Measurements from ENCODE around the gene MARCHF7. TPM values are rescaled to one million over a fixed set of nuclear protein-coding genes. Genes with fewer than 3 reads are reported as not detected.
"Not testable (repeated sequence)": the region's sequence is repeated elsewhere in the genome, so short reads cannot be mapped to it uniquely, and the experiment has no call there.

Gene MARCHF7
- total RNA-seq, 2 experiments from 2014 or later, result 69.8 to 72.8 TPM

DNA sequence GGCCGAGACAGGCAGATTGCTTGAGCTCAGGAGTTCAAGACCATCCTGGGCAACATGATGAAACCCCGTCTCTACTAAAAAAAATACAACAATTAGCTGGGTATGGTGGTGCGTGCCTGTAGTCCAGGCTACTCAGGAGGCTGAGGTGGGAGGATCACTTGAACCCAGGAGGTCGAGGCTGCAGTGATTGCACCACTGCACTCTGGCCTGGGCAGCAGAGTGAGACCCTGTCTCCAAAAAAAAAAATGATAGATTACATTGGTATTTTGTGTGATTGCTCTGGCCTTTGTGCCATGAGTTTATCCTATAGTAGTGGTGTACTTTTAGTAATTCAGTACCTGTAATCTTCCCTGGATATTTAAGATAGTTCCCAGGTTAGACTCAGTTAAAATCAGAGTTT, 4.1 kb downstream of the MARCHF7 start:
- POLR2A ChIA-PET, CTCF ChIA-PET: not testable (repeated sequence)

DNA sequence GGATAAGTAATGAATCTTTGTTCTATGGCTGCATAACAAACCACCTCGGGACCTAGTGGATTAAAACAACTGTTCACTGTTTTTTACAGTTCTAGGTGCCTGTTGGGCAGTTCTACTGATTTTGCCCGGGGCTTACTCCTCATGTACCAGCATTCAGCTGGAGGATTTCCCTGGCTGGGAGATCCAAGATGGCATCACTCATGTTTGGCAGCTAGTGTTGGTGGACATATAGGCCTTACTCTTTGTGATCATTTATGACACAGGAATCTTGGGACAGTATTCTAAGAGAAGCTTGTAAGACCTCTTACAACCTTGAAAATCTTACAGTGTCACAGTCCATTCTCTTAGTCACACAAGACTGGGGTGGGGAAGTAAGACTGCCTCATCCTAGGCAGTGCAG, 4.6 kb downstream of the MARCHF7 start:
- ChIA-PET POLR2A (no interaction called here), CTCF (no interaction called here)

GRCh38 chr2:159720676-159721075, 8.4 kb downstream of the MARCHF7 start:
- CTCF ChIA-PET, result no interaction called here
- POLR2A ChIA-PET, result no interaction called here

GRCh38 chr2:159722580-159722979, 10.3 kb downstream of the MARCHF7 start:
- CTCF ChIA-PET, result no interaction called here
- POLR2A ChIA-PET, result no interaction called here

DNA sequence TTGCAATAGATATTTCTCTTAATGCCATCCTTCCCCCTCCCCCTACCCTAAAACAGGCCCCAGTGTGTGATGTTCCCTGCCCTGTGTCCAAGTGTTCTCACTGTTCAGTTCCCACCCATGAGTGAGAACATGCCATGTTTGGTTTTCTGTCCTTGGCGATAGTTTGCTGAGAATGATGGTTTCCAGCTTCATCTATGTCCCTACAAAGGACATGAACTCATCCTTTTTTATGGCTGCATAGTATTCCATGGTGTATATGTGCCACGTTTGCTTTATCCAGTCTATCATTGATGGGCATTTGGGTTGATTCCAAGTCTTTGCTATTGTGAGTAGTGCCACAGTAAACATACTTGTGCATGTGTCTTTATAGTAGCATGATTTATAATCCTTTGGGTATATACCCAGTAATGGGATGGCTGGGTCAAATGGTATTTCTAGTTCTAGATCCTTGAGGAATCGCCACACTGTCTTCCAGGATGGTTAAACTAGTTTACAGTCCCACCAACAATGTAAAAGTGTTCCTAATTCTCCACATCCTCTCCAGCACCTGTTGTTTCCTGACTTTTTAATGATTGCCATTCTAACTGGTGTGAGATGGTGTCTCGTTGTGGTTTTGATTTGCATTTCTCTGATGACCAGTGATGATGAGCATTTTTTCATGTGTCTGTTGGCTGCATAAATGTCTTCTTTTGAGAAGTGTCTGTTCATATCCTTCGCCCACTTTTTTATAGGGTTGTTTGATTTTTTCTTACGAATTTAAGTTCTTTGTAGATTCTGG, 12.7 kb downstream of the MARCHF7 start:
- ChIA-PET CTCF (interaction anchor here (0.8 kb wide), 1 partner anchor 13 kb away, joined by 3 read pairs; the partner anchor contains the start of gene MARCHF7), POLR2A (interaction anchor here (0.6 kb wide), 1 partner anchor 344 kb away, joined by 3 read pairs; no protein-coding TSS in a partner anchor)

- ChIA-PET POLR2A (no interaction called here), CTCF (interaction anchor here (0.8 kb wide), 1 partner anchor 13 kb away, joined by 3 read pairs; the partner anchor contains the start of gene MARCHF7)
These were observed 13.4 kb downstream of the MARCHF7 start for GRCh38 chr2:159725713-159726112.

- ChIA-PET POLR2A (no interaction called here), CTCF (no interaction called here)
These were observed 16.3 kb downstream of the MARCHF7 start for GRCh38 chr2:159728629-159729028.

DNA sequence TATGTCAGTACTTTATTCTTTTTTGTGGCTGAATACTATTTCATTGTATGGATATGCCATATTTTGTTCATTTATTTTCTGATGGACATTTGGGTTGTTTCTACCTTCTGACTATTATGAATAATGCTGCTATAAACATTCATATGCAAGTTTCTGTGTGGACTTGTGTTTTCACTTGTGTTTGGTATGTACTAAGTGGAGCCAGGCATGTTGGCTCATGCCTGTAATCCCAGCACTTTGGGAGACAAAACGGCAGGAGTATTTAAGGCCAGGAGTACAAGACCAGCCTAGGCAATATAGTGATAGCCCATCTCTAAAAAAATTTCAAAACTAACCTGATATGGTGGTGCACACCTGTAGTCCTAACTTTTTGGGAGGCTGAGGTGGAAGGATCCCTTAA, 23.3 kb downstream of the MARCHF7 start:
- ChIA-PET POLR2A (no interaction called here), CTCF (no interaction called here)

DNA sequence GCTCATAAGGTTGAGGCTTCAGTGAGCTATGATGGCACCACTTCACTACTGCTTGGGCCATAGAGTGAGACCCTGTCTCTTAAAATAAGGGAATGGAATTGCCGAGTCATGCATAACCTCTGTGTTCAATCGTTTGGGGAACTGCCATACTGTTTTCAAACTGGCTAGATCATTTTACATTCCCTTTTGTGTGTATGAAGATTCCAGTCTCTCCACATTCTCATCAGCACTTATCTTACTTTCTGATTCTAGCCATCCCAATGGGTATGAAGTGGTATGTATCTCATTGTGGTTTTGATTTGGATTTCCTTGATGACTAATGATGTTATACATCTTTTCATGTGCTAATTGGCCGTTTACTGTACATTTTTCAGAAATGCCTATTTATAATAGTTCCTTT, 23.7 kb downstream of the MARCHF7 start:
- ChIA-PET POLR2A (no interaction called here), CTCF (no interaction called here)

- POLR2A ChIA-PET, result no interaction called here
- CTCF ChIA-PET, result no interaction called here
These were observed 25.1 kb downstream of the MARCHF7 start for GRCh38 chr2:159737292-159737916.

GRCh38 chr2:159737917-159738296, 25.6 kb downstream of the MARCHF7 start:
- POLR2A ChIA-PET, result no interaction called here

DNA sequence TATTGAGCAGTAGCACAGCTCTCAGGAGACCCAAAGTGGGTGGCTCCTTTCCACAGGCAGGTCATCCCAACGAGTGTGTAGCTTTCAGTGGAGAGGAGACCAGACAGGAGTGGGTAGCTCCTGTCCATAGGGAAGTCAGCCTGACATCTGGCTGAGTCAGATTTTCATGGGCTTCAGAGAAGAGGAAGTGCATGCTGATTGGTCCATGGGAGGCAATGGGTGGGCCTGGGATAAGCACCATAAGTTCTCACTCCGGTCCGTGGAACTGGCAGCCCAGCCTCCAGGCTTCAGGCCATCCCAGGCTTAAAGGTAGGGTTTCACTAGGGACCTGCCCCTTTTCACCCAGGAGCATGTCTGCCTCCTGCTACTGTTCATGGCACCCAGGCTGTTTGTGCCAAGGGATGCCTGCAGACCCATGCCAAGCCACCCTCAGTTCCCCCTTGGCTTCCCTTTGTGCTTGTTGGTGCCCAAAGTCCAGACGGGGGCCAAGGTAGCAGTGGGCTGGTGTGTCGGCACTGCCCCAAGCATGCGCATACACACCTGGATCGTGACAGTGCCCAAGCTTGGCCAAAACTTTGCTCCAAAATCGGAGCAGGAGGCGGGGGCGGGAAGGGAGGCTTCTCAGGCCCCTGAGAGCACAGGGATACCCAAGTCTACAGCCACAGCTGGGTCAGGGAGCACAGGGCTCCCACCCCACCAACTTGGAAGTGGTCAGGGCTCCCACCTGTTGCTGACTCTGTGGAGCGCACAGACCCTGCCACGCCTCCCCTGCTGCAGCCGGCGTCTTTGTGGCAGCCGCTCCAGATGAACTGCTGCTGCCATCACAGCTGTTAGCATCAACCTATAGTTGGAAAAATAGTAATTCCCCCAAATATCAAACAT, 26.4 kb downstream of the MARCHF7 start:
- POLR2A ChIA-PET, result no interaction called here
- CTCF ChIA-PET, result no interaction called here

More at GRCh38 chr2:159737917-159738296, 25.6 kb downstream of the MARCHF7 start:
- CTCF ChIA-PET, result no interaction called here

- ChIA-PET CTCF (no interaction called here), POLR2A (no interaction called here)
These were observed 30.5 kb downstream of the MARCHF7 start for GRCh38 chr2:159742846-159743245.

DNA sequence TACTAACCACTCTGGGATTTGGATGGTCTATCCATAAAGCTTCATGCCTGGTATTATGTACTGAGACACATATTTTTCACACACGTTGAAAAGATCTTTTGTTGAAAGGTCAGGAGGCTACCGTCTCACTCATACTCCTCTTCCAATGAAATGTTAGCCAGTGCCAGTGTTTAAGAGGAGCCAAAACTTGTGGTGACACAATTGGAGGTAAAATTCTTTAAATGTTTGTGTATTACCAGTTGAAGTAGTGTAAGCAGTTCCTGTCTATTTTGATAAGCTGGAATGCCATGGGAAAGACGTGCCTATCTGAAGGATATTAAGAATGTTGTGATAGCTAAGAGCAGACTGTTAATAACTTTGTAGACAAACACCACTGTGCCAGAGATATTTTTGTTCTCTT, 32.1 kb downstream of the MARCHF7 start:
- CTCF ChIA-PET, result no interaction called here
- POLR2A ChIA-PET, result no interaction called here

DNA sequence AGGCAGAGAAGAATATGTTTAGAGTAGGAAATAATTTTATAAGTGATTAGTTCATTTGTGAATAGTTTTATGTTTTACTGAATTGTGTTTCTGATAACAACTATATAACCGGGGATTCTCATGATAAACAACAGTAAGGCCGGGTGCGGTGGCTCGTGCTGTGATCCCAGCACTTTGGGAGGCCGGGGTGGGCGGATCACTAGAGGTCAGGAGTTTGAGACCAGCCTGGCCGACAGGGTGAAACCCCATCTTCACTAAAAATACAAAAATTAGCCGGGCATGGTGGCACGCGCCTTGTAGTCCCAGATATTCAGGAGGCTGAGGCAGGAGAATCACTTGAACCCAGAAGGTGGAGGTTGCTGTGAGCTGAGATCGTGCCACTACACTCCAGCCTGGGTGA, 32.9 kb downstream of the MARCHF7 start:
- POLR2A ChIA-PET, result not testable (repeated sequence)

DNA sequence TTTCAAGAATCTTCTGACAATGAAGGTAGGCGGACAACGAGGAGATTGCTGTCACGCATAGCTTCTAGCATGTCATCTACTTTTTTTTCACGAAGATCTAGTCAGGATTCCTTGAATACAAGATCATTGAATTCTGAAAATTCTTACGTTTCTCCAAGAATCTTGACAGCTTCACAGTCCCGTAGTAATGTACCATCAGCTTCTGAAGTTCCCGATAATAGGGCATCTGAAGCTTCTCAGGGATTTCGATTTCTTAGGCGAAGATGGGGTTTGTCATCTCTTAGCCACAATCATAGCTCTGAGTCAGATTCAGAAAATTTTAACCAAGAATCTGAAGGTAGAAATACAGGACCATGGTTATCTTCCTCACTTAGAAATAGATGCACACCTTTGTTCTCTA, 35.8 kb downstream of the MARCHF7 start:
- POLR2A ChIA-PET, result interaction anchor here (0.7 kb wide), 1 partner anchor 226 kb away, joined by 8 read pairs; no protein-coding TSS in a partner anchor
- CTCF ChIA-PET, result no interaction called here

More for the DNA sequence above, 32.9 kb downstream of the MARCHF7 start:
- CTCF ChIA-PET, result not testable (repeated sequence)

DNA sequence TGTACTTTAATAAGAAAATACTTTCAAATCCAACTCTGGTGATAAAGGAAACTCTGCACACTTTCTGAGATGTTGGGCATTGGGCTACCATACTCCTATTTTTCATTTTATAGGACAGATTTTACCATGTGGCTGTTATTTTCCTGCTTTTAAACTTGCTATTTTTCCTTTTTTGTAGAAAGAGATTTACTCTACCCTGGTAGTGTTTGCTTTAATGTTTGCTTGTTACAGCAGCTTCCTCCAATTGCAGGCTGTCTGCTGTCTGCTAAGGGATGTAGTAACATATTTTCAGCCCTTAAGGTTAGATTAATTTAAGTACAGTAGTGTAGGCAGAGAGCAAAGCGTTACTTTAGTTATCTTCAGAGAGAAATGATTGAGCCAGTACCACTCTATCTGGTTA, 38.6 kb downstream of the MARCHF7 start:
- CTCF ChIA-PET, result no interaction called here
- POLR2A ChIA-PET, result no interaction called here

GRCh38 chr2:159753797-159754196, 41.5 kb downstream of the MARCHF7 start:
- POLR2A ChIA-PET, result no interaction called here

GRCh38 chr2:159755014-159755413, 42.7 kb downstream of the MARCHF7 start:
- POLR2A ChIA-PET, result no interaction called here
- CTCF ChIA-PET, result no interaction called here

More at GRCh38 chr2:159753797-159754196, 41.5 kb downstream of the MARCHF7 start:
- CTCF ChIA-PET, result interaction anchor here (1.1 kb wide), 1 partner anchor 41 kb away, joined by 4 read pairs; the partner anchor contains the start of gene MARCHF7

GRCh38 chr2:159755788-159756187, 43.5 kb downstream of the MARCHF7 start:
- ChIA-PET CTCF (no interaction called here), POLR2A (interaction anchor here (1.3 kb wide), 1 partner anchor 43 kb away, joined by 7 read pairs; the partner anchor contains the start of gene MARCHF7)
